ENCODE data around the gene DOCK9.
"Not testable (repeated sequence)": the region's sequence is repeated elsewhere in the genome, so short reads cannot be mapped to it uniquely, and the experiment has no call there.

DNA sequence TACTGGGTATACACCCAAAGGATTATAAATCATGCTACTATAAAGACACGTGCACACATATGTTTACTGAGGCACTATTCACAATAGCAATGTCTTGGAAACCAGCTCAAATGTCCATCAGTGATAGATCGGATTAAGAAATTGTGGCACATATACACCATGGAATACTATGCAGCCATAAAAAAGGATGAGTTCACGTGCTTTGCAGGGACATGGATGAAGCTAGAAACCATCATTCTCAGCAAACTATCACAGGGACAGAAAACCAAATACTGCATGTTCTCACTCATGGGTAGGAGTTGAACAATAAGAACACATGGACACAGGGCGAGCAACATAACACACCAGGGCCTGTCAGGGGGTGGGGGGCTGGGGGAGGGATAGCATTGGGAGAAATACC lies 223.4 kb downstream of the DOCK9 start:
- TF ChIP-seq ETS1 (IDR thresholded peaks at IDR 0.05); CTCF (conservative IDR thresholded peaks at IDR 0.05; ENCODE audit: low read depth in 2 of 2); EZH2 (IDR thresholded peaks at IDR 0.05; ENCODE audit: low read depth, unreplicated experiment); POLR2AphosphoS5 (IDR thresholded peaks at IDR 0.05; ENCODE audit: low read depth); EZH2phosphoT487 (IDR thresholded peaks at IDR 0.05; ENCODE audit: unreplicated experiment); JUNB (IDR thresholded peaks at IDR 0.05; ENCODE audit: unreplicated experiment); CREB1 (CRISPR knock-in tag; IDR thresholded peaks at IDR 0.05; ENCODE audit: low read depth); ZNF114 (CRISPR knock-in tag; IDR thresholded peaks at IDR 0.05); STAT1 (IDR thresholded peaks at IDR 0.05; ENCODE audit: unreplicated experiment); NANOG (IDR thresholded peaks at IDR 0.05; ENCODE audit: borderline replicate concordance); ZNF331 (CRISPR knock-in tag; IDR thresholded peaks at IDR 0.05; ENCODE audit: low read depth): not testable (repeated sequence)
- TF ChIP-seq, protein P1, sequence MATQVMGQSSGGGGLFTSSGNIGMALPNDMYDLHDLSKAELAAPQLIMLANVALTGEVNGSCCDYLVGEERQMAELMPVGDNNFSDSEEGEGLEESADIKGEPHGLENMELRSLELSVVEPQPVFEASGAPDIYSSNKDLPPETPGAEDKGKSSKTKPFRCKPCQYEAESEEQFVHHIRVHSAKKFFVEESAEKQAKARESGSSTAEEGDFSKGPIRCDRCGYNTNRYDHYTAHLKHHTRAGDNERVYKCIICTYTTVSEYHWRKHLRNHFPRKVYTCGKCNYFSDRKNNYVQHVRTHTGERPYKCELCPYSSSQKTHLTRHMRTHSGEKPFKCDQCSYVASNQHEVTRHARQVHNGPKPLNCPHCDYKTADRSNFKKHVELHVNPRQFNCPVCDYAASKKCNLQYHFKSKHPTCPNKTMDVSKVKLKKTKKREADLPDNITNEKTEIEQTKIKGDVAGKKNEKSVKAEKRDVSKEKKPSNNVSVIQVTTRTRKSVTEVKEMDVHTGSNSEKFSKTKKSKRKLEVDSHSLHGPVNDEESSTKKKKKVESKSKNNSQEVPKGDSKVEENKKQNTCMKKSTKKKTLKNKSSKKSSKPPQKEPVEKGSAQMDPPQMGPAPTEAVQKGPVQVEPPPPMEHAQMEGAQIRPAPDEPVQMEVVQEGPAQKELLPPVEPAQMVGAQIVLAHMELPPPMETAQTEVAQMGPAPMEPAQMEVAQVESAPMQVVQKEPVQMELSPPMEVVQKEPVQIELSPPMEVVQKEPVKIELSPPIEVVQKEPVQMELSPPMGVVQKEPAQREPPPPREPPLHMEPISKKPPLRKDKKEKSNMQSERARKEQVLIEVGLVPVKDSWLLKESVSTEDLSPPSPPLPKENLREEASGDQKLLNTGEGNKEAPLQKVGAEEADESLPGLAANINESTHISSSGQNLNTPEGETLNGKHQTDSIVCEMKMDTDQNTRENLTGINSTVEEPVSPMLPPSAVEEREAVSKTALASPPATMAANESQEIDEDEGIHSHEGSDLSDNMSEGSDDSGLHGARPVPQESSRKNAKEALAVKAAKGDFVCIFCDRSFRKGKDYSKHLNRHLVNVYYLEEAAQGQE (IDR thresholded peaks at IDR 0.05; ENCODE audit: unreplicated experiment): not testable (repeated sequence)
- TF ChIP-seq, protein P2, sequence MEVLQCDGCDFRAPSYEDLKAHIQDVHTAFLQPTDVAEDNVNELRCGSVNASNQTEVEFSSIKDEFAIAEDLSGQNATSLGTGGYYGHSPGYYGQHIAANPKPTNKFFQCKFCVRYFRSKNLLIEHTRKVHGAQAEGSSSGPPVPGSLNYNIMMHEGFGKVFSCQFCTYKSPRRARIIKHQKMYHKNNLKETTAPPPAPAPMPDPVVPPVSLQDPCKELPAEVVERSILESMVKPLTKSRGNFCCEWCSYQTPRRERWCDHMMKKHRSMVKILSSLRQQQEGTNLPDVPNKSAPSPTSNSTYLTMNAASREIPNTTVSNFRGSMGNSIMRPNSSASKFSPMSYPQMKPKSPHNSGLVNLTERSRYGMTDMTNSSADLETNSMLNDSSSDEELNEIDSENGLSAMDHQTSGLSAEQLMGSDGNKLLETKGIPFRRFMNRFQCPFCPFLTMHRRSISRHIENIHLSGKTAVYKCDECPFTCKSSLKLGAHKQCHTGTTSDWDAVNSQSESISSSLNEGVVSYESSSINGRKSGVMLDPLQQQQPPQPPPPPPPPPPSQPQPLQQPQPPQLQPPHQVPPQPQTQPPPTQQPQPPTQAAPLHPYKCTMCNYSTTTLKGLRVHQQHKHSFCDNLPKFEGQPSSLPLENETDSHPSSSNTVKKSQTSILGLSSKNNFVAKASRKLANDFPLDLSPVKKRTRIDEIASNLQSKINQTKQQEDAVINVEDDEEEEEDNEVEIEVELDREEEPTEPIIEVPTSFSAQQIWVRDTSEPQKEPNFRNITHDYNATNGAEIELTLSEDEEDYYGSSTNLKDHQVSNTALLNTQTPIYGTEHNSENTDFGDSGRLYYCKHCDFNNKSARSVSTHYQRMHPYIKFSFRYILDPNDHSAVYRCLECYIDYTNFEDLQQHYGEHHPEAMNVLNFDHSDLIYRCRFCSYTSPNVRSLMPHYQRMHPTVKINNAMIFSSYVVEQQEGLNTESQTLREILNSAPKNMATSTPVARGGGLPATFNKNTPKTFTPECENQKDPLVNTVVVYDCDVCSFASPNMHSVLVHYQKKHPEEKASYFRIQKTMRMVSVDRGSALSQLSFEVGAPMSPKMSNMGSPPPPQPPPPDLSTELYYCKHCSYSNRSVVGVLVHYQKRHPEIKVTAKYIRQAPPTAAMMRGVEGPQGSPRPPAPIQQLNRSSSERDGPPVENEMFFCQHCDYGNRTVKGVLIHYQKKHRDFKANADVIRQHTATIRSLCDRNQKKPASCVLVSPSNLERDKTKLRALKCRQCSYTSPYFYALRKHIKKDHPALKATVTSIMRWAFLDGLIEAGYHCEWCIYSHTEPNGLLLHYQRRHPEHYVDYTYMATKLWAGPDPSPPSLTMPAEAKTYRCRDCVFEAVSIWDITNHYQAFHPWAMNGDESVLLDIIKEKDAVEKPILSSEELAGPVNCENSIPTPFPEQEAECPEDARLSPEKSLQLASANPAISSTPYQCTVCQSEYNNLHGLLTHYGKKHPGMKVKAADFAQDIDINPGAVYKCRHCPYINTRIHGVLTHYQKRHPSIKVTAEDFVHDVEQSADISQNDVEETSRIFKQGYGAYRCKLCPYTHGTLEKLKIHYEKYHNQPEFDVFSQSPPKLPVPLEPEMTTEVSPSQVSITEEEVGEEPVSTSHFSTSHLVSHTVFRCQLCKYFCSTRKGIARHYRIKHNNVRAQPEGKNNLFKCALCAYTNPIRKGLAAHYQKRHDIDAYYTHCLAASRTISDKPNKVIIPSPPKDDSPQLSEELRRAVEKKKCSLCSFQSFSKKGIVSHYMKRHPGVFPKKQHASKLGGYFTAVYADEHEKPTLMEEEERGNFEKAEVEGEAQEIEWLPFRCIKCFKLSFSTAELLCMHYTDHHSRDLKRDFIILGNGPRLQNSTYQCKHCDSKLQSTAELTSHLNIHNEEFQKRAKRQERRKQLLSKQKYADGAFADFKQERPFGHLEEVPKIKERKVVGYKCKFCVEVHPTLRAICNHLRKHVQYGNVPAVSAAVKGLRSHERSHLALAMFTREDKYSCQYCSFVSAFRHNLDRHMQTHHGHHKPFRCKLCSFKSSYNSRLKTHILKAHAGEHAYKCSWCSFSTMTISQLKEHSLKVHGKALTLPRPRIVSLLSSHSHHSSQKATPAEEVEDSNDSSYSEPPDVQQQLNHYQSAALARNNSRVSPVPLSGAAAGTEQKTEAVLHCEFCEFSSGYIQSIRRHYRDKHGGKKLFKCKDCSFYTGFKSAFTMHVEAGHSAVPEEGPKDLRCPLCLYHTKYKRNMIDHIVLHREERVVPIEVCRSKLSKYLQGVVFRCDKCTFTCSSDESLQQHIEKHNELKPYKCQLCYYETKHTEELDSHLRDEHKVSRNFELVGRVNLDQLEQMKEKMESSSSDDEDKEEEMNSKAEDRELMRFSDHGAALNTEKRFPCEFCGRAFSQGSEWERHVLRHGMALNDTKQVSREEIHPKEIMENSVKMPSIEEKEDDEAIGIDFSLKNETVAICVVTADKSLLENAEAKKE (CRISPR knock-in tag; IDR thresholded peaks at IDR 0.05): not testable (repeated sequence)
